CD4-positive, alpha-beta T cell treated with Interleukin-15 for 4 hours (primary cell): Measurements from ENCODE around the gene HINT1.

Experiments used
- DNase-seq: peaks from one replicate; pipeline ENCODE4 v3.0.0-alpha.2; 2020; ENCODE audit warnings: low spot score

Gene HINT1

GRCh38 chr5:131109540-131110255 is 55.4 kb downstream of the HINT1 start:
- DNase-seq = peak; percentile 58
